Thyroid gland (tissue), 4 donors: Measurements from ENCODE around the gene NDUFA7. TPM values are rescaled to one million over a fixed set of nuclear protein-coding genes. Genes with fewer than 3 reads are reported as not detected.

ENCODE experiments used
- DNase-seq, 2 donors: peaks; one replicate each; pipeline ENCODE4 v3.0.0-alpha.2; 2019
- H3K27ac ChIP-seq, 3 donors: fragments of 200-600 bp; sonication (generic); 1 replicate in 2 of 3; 2 replicates in 1 of 3; pipeline ENCODE4 v1.5.1; 2016 to 2019; ENCODE audit warnings: mild to moderate bottlenecking in 1 of 3, moderate library complexity in 1 of 3
- H3K27me3 ChIP-seq: fragments of 200-600 bp; sonication (generic); one replicate; pipeline ENCODE4 v1.5.1; 2019
- H3K36me3 ChIP-seq, 2 donors: fragments of 200-600 bp; sonication (generic); one replicate each; pipeline ENCODE4 v1.5.1; 2016 to 2019
- H3K4me1 ChIP-seq, 2 donors: fragments of 200-600 bp; sonication (generic); one replicate each; pipeline ENCODE4 v1.5.1; 2017 to 2019
- H3K4me3 ChIP-seq, 3 donors: fragments of 200-600 bp; sonication (generic); replicated peaks in 1 of 3; 1 replicate in 2 of 3; 2 replicates in 1 of 3; pipeline ENCODE4 v1.5.1; 2016; ENCODE audit warnings: mild to moderate bottlenecking in 1 of 3
- H3K9me3 ChIP-seq: fragments of 200-600 bp; sonication (generic); one replicate; pipeline ENCODE4 v1.5.1; 2017
- POLR2A ChIP-seq, 2 donors: fragments of 450-650 bp; IDR thresholded peaks; one replicate each; pipeline ENCODE4 v1.6.1; 2017; ENCODE audit warnings: antibody characterized with exemption in 2 of 2, mild to moderate bottlenecking in 2 of 2, moderate library complexity in 1 of 2
- WGBS, 2 donors: methylation state at CpG; one replicate each; pipeline ENCODE4 v1.1.5; 2017; 5-methylcytosine and 5-hydroxymethylcytosine counted together
- intact Hi-C: fragments of 100-400 bp; cut with DNase I; formaldehyde crosslinking; loops from one replicate; pipeline ENCODE4 v1.15.1; 2023
- total RNA-seq, 4 donors: library from RNA; depleted of rRNA; stranded (reverse); fragments of >200 nt; gene quantifications; one replicate each; pipeline ENCODE4 v1.2.3, GENCODE V29; 2016
- TF ChIP-seq, protein P1 (sequence below), 6 experiments: fragments of 200-600 bp in 3 of 6; fragments of 450-650 bp in 3 of 6; sonication (generic) in 3 of 6; IDR thresholded peaks; one replicate each; pipeline ENCODE4 v1.5.1; 2016 to 2019; ENCODE audit warnings: antibody characterized with exemption in 6 of 6, mild to moderate bottlenecking in 2 of 6, inconsistent platforms in 1 of 6, moderate library complexity in 1 of 6

NDUFA7 gene
- total RNA-seq, 4 donors from 2014 or later: 3.8 to 39.7 (median 17.0) TPM

DNA sequence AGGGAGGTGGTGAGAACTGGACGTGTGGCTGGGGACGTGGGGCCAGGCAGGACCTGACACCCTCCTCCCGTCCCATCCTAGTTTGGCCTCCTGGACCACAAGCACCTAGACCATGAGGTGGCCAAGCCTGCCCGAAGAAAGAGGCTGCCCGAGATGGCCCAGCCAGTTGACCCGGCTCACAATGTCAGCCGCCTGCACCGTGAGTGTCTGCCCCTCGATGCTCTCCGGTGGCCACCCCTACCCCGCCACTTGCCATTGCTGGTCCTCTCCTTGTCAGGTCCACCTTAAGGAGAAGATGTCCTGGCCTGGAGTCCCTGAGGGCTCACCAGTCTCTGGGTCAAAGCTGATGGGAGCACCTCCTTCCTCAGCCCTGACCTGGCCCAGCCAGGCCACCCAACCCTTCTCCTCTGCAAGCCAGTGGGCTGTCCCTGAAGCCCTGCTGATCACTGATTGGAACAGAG is 45.0 kb upstream of the NDUFA7 start:
- peak overlapping the region in 1 of 3 donors; percentile 93 for H3K27ac ChIP-seq
- peak overlapping the region in 1 of 3 donors; percentile 63 for H3K4me3 ChIP-seq
- H3K4me1 ChIP-seq: peaks cover 68 to 82% of the 10 kb centered on the region in 2 donors

DNA sequence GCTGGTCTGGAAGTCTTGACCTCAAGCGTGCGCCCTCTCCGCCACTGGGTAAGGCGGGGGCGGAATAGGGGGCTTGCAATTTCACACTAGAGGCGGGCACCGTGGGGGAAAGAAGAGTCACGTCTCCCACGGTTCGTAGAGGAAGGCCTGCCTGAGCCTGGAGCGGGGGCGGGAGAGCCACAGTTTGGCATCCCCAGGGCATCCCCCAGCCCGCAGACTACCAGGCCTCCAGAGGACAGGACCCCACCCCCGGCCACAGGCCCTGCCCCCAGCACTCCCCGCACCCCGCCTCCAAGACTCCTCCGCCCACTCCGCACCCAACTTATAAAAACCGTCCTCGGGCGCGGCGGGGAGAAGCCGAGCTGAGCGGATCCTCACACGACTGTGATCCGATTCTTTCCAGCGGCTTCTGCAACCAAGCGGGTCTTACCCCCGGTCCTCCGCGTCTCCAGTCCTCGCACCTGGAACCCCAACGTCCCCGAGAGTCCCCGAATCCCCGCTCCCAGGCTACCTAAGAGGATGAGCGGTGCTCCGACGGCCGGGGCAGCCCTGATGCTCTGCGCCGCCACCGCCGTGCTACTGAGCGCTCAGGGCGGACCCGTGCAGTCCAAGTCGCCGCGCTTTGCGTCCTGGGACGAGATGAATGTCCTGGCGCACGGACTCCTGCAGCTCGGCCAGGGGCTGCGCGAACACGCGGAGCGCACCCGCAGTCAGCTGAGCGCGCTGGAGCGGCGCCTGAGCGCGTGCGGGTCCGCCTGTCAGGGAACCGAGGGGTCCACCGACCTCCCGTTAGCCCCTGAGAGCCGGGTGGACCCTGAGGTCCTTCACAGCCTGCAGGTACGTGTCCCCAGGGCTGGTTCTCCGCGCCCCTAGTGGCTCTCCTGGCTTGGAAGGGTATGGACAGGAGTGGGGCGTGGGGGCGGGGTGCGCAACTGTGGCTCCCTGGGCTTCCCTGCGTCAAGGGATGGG is 42.9 kb upstream of the NDUFA7 start, which contains the start of gene ANGPTL4:
TSS of gene ANGPTL4 (plus strand) at position 353 of the 969 bp plus-strand sequence. CDS start at position 520, 167 bp downstream.
- TF ChIP-seq POLR2A (IDR thresholded peaks at IDR 0.05): peak; percentile 59 to 82
- TF ChIP-seq, protein P1, sequence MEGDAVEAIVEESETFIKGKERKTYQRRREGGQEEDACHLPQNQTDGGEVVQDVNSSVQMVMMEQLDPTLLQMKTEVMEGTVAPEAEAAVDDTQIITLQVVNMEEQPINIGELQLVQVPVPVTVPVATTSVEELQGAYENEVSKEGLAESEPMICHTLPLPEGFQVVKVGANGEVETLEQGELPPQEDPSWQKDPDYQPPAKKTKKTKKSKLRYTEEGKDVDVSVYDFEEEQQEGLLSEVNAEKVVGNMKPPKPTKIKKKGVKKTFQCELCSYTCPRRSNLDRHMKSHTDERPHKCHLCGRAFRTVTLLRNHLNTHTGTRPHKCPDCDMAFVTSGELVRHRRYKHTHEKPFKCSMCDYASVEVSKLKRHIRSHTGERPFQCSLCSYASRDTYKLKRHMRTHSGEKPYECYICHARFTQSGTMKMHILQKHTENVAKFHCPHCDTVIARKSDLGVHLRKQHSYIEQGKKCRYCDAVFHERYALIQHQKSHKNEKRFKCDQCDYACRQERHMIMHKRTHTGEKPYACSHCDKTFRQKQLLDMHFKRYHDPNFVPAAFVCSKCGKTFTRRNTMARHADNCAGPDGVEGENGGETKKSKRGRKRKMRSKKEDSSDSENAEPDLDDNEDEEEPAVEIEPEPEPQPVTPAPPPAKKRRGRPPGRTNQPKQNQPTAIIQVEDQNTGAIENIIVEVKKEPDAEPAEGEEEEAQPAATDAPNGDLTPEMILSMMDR (IDR thresholded peaks at IDR 0.05): peak in 4 of 6 experiments; percentile 23 to 37 (median 36)
- peak within 1 kb of the TSS; percentile 5 to 63 (median 11) for H3K4me3 ChIP-seq
- H3K27me3 ChIP-seq: no peaks in the 10 kb centered on the region
- 1 to 4% methylated on average over 18 to 37 of the region's 81 CpGs for WGBS, 2 donors
- intact Hi-C loops: no loop called here
- H3K4me1 ChIP-seq: peaks cover 68 to 72% of the 10 kb centered on the region in 2 donors
- H3K27ac ChIP-seq: peak within 1 kb of the TSS; percentile 57 to 93 (median 66)
- H3K36me3 ChIP-seq: no peaks in the 10 kb centered on the region
- no peaks in the 10 kb centered on the region for H3K9me3 ChIP-seq
- DNase-seq: peak; percentile 77

More for the DNA sequence above, 45.0 kb upstream of the NDUFA7 start:
- Histone ChIP-seq H3K36me3 (peaks cover 0 to 6% of the 10 kb centered on the region in 2 donors), H3K9me3 (no peaks in the 10 kb centered on the region), H3K27me3 (no peaks in the 10 kb centered on the region)
- DNase-seq: no peak
- 95 to 100% methylated on average over 3 to 6 of the region's 11 CpGs for WGBS, 2 donors
- intact Hi-C loops: no loop called here
- TF ChIP-seq, protein P1 (IDR thresholded peaks at IDR 0.05): no peak
- no peak for TF ChIP-seq POLR2A (IDR thresholded peaks at IDR 0.05)

DNA sequence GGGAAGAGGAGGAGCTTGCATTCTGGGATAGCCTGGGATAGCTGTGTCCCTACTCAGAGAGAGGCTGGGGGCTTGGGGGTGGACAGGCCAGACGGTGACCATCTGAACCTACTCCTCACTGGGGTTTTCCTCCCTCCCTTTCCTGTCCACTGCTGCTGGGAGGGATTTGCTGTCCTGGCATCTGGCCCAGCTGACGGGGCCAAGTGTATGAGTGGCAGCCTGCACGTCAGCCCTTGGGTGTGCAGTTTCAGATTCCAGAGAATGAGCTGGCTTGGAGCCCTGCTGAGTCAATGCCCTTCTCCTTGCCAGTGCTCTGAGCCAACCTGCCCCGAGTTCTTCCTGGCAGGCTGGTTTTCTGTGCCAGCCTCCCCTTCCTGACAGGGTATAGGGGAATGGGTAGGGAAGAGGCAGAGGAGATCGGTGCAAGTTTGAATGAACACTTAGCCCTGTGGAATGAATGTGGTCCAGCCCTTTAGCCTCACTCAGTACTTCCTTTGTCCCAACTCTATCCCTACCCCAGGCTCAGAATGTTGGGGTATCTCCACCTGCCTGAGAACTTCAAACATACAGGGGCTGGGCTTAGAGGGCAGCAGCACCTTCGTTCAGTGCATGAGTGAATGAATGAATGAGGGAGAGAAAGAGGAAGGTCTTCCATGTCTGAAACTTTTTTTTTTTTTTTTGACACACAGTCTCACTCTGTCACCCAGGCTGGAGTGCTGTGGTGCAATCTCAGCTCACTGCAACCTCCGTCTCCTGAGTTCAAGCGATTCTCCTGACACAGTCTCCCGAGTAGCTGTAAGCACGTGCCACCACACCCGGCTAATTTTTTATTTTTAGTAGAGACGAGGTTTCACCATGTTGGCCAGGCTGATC is 41.0 kb upstream of the NDUFA7 start:
- Histone ChIP-seq H3K27ac (peak overlapping the region; percentile 66 to 93 (median 92)), H3K4me3 (no peak overlapping the region), H3K36me3 (no peaks in the 10 kb centered on the region), H3K27me3 (no peaks in the 10 kb centered on the region), H3K4me1 (peaks cover 49 to 53% of the 10 kb centered on the region in 2 donors), H3K9me3 (no peaks in the 10 kb centered on the region)
- WGBS, 2 donors: 36 to 40% methylated on average over 12 of the region's 12 CpGs
- peak; percentile 99 for DNase-seq
- intact Hi-C loops: no loop called here
- TF ChIP-seq, protein P1 (IDR thresholded peaks at IDR 0.05): no peak
- TF ChIP-seq POLR2A (IDR thresholded peaks at IDR 0.05): peak in 1 of 2 donors; percentile 40

DNA sequence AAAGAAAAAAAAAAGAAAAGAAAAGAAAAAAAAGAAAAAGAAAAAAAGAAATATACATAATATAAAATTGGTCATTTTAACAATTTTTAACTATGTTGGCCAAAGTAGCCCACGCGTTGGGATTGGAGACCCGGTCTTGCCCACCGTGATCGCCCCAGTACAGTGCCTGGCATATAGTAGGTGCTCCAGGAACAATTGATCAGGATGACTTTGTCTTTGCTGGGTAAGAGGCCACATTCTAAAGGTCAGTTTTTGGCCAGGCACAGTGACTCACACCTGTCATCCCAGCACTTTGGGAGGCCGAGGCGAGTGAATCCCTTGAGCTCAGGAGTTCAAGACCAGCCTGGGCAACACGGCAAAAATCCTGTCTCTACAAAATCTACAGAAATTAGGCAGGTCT is 39.0 kb upstream of the NDUFA7 start:
- H3K4me1 ChIP-seq: peaks cover 32 to 36% of the 10 kb centered on the region in 2 donors
- no peaks in the 10 kb centered on the region for H3K36me3 ChIP-seq
- TF ChIP-seq, protein P1 (IDR thresholded peaks at IDR 0.05): no peak
- no peak for TF ChIP-seq POLR2A (IDR thresholded peaks at IDR 0.05)
- WGBS, 2 donors: 88 to 94% methylated on average over 8 of the region's 8 CpGs
- H3K27ac ChIP-seq: no peak overlapping the region
- DNase-seq: no peak
- intact Hi-C loops: no loop called here
- no peaks in the 10 kb centered on the region for H3K27me3 ChIP-seq
- H3K9me3 ChIP-seq: no peaks in the 10 kb centered on the region
- no peak overlapping the region for H3K4me3 ChIP-seq
